ENCODE results near the gene ZBTB40. TPM values are rescaled to one million over a fixed set of nuclear protein-coding genes. Genes with fewer than 3 reads are reported as not detected.

The ZBTB40 gene
- total RNA-seq, 1 donor from 2014 or later: 25.8 TPM

GRCh38 chr1:22418933-22419382, 32.7 kb upstream of the ZBTB40 start:
- DNase-seq (ENCODE audit: low spot score): no peak
- intact Hi-C loops (cut with DNase I): loop anchor here (5.0 kb wide), 1 partner anchor 223 kb away; the partner anchor contains the start of gene C1QC
- ATAC-seq: no peak

- peak; percentile 95 for ATAC-seq
- peak; percentile 88 for DNase-seq (ENCODE audit: low spot score)
- intact Hi-C loops (cut with DNase I): no loop called here
These were observed 31.1 kb upstream of the ZBTB40 start for GRCh38 chr1:22420455-22421053.

GRCh38 chr1:22426781-22427180, 24.9 kb upstream of the ZBTB40 start:
- ATAC-seq (no peak), DNase-seq (ENCODE audit: low spot score) (no peak)
- intact Hi-C loops (cut with DNase I): loop anchor here (5.0 kb wide), 1 partner anchor 211 kb away; the partner anchor contains the start of gene C1QA

GRCh38 chr1:22428672-22429071, 23.0 kb upstream of the ZBTB40 start:
- intact Hi-C loops (cut with DNase I): loop anchor here (5.0 kb wide), 1 partner anchor 209 kb away; the partner anchor contains the start of gene C1QA
- no peak for DNase-seq (ENCODE audit: low spot score)
- ATAC-seq: peak; percentile 60

- ATAC-seq (no peak), DNase-seq (ENCODE audit: low spot score) (no peak)
- intact Hi-C loops (cut with DNase I): no loop called here
These were observed 19.7 kb upstream of the ZBTB40 start for GRCh38 chr1:22431965-22432364.

- intact Hi-C loops (cut with DNase I): no loop called here
- DNase-seq (ENCODE audit: low spot score) (no peak), ATAC-seq (no peak)
These were observed 16.9 kb upstream of the ZBTB40 start for GRCh38 chr1:22434717-22435116.

GRCh38 chr1:22436948-22437347, 14.7 kb upstream of the ZBTB40 start:
- no peak for ATAC-seq

GRCh38 chr1:22437573-22437972, 14.1 kb upstream of the ZBTB40 start:
- no peak for ATAC-seq
- intact Hi-C loops (cut with DNase I): no loop called here
- no peak for DNase-seq (ENCODE audit: low spot score)

More at GRCh38 chr1:22436948-22437347, 14.7 kb upstream of the ZBTB40 start:
- no peak for DNase-seq (ENCODE audit: low spot score)
- intact Hi-C loops (cut with DNase I): no loop called here

- DNase-seq (ENCODE audit: low spot score): no peak
- intact Hi-C loops (cut with DNase I): no loop called here
- ATAC-seq: no peak
These were observed 11.1 kb upstream of the ZBTB40 start for GRCh38 chr1:22440582-22440981.

GRCh38 chr1:22442212-22442894, 9.3 kb upstream of the ZBTB40 start:
- ATAC-seq (no peak), DNase-seq (ENCODE audit: low spot score) (no peak)
- intact Hi-C loops (cut with DNase I): no loop called here

- DNase-seq (ENCODE audit: low spot score) (no peak), ATAC-seq (no peak)
- intact Hi-C loops (cut with DNase I): no loop called here
These were observed 8.3 kb upstream of the ZBTB40 start for GRCh38 chr1:22443332-22443731.

GRCh38 chr1:22444856-22445255, 6.8 kb upstream of the ZBTB40 start:
- ATAC-seq (no peak), DNase-seq (ENCODE audit: low spot score) (no peak)
- intact Hi-C loops (cut with DNase I): no loop called here

- ATAC-seq: no peak
- DNase-seq (ENCODE audit: low spot score): no peak
- intact Hi-C loops (cut with DNase I): no loop called here
These were observed 4.0 kb upstream of the ZBTB40 start for GRCh38 chr1:22447621-22448111.

GRCh38 chr1:22449636-22450035, 2.0 kb upstream of the ZBTB40 start:
- intact Hi-C loops (cut with DNase I): no loop called here
- no peak for DNase-seq (ENCODE audit: low spot score)

GRCh38 chr1:22450351-22451021, 1.2 kb upstream of the ZBTB40 start:
- intact Hi-C loops (cut with DNase I): no loop called here
- DNase-seq (ENCODE audit: low spot score) (no peak), ATAC-seq (no peak)

More at GRCh38 chr1:22449636-22450035, 2.0 kb upstream of the ZBTB40 start:
- ATAC-seq: no peak

GRCh38 chr1:22452481-22452957, 868 bp downstream of the ZBTB40 start:
- DNase-seq (ENCODE audit: low spot score): no peak
- intact Hi-C loops (cut with DNase I): no loop called here
- ATAC-seq: peak; percentile 47

- ATAC-seq: no peak
- intact Hi-C loops (cut with DNase I): no loop called here
- DNase-seq (ENCODE audit: low spot score): no peak
These were observed 1.5 kb downstream of the ZBTB40 start for GRCh38 chr1:22453181-22453580.

GRCh38 chr1:22454476-22455056, 2.9 kb downstream of the ZBTB40 start:
- ATAC-seq (no peak), DNase-seq (ENCODE audit: low spot score) (no peak)
- intact Hi-C loops (cut with DNase I): no loop called here

GRCh38 chr1:22457345-22457744, 5.7 kb downstream of the ZBTB40 start:
- no peak for DNase-seq (ENCODE audit: low spot score)
- intact Hi-C loops (cut with DNase I): no loop called here
- ATAC-seq: no peak

Data from sciatic nerve (tissue), 2 donors.